Dedifferentiated amniotic fluid mesenchymal stem cell (primary cell): ENCODE measurements around the gene MED16.
"Not testable (repeated sequence)": the region's sequence is repeated elsewhere in the genome, so short reads cannot be mapped to it uniquely, and the experiment has no call there.

Experiments used
- DNase-seq: peaks from one replicate; pipeline ENCODE4 v3.0.0-alpha.2; 2016; ENCODE audit errors: extremely low spot score

Gene MED16

DNA sequence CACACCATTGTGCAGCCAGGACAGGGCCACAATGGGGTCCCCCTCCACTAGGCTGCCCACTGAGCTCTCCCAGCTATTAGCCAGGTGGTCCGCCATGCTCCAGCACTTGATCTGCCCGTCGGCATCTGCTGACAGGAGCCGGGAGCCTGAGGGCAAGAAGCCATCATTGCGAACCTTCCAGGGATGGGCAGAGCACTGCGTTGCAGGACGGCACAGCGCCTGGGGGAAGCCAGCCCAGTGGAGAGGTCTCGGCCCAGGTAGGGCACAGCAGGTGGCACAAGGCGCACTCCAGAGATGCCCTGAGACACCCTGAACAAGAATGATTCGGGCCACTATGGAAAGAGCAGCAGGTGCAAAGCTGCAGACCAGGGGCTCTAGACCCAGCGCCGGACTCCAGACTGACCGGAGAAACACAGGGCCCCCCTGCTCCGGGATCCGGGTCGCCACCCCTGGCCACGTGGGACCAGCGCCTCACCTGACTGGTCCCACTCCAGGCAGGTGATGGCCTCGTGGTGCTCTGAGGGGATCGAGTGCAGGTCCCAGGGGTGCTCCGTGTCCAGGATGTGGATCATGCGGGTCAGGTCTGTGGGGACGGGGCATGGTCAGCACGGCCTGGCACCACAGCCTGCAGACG lies 3.2 kb downstream of the MED16 start:
- DNase-seq = no peak

DNA sequence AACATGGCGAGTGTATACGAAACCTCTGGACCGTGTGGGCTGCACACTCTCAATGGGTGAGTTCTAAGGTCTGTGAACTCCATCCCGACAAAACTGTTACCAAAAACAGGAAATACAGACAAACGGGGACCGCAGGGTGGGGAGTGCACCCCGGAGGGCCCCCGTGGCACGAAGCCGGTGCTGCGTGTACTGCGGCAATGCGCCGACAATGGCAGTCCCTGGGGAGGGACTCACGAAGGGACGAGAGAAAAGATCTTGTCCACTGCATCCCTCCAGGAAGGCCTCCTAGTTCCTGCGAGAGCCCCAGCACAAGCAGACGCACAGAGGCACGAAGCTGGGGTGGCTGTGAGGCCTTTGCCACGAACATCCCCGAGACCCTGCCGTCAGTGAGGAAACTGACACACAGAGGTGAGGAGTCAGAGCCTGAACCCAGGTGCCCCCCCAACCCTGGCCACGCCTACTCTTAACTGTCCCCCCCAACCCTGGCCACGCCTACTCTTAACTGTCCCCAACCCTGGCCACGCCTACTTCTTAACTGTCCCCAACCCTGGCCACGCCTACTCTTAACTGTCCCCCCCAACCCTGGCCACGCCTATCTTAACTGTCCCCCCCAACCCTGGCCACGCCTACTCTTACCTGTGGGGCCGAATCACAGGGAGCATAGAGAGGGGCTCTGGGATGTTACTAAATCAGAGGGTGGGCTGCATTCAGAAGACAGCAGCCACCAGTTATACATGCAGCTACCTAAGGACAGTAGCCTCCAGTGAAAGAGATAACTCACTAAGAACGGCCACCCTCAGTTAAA lies 4.2 kb downstream of the MED16 start:
- DNase-seq = no peak

DNA sequence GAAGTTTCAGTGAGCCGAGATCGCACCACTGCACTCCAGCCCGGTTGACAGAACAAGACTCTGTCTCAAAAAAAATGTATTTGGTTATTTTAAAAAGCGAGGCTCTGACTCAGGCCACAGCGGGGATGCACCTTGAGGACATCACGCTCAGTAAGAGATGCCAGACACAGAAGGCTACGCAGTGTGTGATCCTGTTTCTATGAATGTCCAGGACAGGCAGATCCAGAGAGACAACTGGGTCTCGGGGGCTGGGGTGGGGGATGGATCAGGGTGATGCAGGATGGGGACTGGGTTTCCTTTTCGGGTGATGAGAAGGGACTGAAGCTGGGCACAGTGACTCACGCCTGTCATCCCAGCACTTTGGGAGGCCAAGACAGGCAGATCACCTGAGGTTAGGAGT lies 5.4 kb downstream of the MED16 start:
- no peak for DNase-seq

DNA sequence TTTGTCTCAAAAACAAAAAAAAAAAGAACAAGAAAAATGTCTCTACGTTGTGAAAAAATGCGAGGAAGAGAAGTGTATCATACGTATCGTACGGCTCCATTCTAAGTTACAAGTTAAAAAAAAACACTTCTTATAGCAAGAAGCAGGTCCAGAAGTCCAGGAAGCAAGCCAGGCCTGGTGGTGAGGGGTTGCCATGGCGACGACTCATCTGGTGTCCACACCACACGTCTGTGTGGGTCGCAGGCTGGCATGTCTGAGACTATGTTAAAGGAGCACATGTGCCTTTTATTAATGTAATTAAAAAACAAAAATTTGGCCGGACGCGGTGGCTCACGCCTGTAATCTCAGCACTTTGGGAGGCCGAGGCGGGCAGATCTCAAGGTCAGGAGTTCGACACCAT lies 5.9 kb downstream of the MED16 start:
- DNase-seq = no peak

DNA sequence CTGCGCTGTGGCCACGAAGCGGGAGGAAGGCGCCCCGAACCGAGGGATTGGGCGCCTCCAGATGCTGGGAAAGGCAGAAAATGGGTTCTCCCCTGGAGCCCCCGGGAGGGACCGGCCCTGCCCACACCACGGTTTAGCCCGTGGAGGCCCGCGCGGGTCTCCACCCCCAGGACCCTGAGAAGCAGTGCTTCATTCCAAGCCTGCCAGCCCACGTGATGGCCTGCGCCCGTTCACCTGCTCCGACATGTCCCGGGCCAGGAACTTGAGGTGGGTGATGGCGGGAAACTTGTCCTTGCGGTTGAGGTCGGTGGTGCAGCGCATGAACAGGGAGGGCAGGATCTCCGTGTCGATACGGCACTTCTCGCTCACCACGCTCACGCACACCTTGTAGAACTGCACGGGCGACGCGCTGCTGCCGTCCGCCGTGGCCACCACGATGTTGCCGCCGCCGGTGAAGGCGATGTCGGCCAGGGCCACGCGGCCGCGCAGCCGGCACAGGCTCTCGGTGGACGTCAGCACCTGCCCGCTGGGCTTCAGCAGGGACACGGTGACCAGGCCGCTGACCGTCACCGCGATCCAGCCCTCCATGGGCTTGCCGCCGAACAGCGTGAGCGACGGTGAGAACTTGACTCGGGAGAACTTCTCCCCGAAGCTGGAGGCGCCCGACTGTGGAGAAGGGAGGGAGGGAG lies 7.3 kb downstream of the MED16 start:
- no peak for DNase-seq

DNA sequence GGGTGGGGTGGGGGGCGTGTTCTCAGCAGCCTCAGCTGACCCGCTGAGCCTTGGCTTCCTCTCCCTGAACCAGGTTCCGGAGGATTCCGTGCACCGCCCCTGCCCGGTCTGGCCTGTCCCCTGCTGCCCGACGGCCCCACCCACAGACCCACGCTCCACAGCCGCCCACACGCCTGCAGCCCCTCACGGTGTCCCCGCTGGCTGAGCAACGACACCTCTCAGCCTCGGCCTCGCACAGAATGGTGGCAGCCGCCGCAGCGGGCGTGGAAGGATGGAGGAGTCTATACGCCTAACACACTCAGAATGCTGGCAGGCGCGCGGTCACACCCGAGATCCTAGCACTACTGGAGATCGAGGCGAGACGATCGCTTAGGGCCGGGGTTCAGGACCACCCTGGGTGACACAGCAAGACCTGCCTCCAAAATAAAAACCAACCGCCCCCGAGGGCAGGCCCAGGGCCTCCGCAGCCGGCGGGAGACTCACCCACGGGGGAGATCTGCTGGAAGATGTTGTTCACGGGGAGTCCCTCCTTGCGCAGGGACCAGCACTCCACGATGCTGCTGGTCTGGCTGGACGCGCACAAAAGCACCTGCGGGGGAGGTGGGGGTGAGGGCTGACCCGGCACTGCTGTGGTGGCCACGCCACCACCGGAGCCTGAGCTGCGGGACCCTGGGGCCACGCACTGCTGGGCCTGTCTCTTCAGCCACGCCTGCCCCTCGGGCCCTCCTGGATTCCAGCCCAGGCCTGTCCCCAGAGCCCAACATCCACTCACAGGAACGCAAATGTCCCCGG lies 8.4 kb downstream of the MED16 start:
- DNase-seq = no peak

DNA sequence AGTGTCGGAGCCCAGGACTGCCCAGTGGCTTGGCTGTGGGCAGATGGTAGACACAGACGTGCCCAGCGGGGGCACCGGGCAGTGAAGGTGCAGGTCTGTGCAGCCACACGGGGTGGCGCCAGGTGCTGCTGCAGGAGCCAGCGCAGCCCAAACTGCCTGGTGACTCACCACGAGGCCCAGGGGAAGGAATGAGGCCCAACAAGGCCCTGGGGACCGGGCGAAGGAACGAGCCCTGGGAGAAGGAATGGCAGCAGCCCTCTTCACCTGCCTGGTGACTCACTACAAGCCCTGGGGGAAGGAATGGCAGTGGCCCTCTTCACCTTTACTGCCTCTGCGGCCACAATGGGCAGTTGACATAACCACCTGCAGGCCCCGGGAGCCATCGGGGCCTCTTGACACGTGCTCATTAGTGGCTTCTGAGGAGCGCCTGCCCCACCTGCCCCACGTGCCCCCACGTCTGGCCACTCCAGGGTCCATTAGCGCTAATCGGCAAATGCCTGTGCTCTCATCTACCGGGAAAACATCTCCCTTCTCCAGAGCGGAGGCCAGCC lies 9.3 kb downstream of the MED16 start:
- DNase-seq = no peak

DNA sequence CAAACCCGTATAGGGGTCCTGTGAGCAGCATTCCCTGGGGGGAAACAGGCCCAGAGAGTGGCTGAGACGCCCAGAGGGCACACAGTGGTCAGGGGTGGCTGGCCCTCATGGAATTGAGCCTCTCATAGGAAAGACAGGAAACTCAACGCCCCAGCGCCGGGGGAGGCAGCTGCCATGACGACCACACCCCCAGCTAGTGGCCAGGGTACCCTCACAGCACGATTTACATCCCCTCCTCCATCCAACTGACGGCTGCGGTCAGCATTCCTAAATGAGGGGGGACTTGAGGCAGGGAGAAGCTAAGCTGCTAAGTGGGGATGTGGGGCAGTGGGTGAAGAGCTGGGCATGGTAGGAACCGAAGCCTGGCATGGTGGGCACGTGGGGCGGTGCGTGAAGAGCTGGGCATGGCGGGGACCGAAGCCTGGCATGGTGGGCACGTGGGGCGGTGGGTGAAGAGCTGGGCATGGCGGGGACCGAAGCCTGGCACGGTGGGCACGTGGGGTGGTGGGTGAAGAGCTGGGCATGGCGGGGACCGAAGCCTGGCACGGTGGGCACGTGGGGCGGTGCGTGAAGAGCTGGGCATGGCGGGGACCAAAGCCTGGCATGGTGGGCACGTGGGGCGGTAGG lies 10.0 kb downstream of the MED16 start:
- DNase-seq = no peak

DNA sequence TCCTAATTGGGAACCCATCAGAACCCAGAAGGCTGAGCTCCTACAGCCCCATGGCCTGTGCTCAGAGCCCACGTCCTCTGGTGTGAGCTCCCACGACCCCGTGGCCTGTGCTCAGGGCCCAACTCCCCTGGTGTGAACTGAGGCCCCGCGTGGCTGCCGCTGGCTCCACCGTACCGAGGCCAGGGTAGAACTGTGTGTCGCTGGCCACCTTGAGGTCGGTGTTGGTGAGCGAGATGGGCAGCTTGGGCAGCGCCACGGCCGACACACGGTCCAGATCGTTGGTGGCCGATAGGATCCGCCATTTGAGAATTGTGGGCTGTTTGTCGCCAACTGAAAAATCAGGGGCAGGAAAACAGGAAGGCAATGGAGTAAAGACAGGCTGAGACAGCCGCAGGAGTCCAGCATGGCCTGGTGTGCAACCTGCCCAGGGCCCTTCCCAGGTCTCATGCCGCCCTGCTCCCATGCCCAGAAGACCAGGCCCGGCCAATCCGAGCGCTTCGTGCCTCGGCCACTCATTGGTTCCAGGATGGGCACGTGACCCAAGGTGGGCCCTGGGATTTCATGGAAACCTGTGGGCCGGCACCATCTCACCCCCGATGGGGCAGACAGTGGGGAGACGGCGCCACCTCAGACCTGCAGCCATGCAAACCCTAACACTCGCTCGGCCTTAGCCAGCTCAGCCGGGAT lies 11.5 kb downstream of the MED16 start:
- no peak for DNase-seq

DNA sequence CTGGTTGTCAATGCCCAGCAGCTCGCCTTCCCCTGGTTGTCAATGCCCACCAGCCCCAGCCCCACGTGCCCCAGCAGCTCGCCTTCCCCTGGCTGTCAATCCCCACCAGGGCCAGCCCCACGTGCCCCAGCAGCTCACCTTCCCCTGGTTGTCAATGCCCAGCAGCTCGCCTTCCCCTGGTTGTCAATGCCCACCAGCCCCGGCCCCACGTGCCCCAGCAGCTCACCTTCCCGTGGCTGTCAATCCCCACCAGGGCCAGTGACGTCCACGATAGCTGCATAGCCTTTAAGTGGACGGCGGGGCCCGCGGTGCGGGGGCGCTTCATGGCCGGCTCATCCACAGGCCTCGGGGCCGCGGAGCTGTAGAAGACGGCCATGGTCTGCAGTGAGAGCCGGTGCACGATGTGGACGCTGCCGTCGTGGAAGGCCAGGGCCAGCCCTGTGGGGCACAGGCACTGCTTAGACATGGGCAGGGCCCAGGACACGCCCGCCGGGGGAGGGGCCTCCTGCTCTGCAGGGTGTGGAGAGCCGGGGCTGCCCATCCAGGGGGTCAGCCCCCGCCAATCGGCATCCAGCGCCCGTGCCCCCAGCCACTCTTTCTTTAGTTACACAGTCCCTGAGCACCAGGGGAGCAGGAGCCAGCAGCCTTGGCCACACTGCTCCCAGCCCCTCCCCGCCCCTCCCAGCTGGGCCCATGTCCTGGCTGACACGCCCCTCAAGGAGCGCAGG lies 13.1 kb downstream of the MED16 start:
- DNase-seq = no peak

DNA sequence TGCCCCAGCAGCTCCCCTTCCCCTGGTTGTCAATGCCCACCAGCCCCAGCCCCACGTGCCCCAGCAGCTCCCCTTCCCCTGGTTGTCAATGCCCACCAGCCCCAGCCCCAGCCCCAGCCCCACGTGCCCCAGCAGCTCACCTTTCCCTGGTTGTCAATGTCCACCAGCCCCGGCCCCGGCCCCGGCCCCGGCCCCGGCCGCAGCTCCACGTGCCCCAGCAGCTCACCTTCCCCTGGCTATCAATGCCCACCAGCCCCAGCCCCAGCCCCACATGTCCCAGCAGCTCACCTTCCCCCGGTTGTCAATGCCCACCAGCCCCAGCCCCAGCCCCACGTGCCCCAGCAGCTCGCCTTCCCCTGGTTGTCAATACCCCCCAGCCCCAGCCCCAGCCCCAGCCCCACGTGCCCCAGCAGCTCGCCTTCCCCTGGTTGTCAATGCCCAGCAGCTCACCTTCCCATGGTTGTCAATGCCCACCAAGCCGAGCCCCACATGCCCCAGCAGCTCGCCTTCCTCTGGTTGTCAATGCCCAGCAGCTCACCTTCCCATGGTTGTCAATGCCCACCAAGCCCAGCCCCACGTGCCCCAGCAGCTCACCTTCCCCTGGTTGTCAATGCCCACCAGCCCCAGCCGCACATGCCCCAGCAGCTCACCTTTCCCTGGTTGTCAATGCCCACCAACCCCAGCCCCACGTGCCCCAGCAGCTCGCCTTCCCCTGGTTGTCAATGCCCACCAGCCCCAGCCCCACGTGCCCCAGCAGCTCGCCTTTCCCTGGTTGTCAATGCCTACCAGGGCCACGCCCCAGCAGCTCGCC lies 14.0 kb downstream of the MED16 start:
- not testable (repeated sequence) for DNase-seq

DNA sequence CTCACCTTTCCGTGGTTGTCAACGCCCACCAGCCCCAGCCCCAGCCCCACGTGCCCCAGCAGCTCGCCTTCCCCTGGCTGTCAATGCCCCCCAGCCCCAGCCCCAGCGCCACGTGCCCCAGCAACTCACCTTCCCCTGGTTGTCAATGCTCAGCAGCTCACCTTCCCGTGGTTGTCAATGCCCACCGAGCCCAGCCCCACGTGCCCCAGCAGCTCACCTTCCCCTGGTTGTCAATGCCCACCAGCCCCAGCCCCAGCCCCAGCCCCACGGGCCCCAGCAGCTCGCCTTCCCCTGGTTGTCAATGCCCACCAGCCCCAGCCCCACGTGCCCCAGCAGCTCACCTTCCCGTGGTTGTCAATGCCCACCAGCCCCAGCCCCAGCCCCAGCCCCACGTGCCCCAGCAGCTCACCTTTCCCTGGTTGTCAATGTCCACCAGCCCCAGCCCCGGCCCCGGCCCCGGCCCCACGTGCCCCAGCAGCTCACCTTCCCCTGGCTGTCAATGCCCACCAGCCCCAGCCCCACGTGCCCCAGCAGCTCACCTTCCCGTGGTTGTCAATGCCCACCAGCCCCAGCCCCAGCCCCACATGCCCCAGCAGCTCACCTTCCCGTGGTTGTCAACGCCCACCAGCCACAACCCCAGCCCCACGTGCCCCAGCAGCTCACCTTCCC lies 14.9 kb downstream of the MED16 start:
- DNase-seq = not testable (repeated sequence)

DNA sequence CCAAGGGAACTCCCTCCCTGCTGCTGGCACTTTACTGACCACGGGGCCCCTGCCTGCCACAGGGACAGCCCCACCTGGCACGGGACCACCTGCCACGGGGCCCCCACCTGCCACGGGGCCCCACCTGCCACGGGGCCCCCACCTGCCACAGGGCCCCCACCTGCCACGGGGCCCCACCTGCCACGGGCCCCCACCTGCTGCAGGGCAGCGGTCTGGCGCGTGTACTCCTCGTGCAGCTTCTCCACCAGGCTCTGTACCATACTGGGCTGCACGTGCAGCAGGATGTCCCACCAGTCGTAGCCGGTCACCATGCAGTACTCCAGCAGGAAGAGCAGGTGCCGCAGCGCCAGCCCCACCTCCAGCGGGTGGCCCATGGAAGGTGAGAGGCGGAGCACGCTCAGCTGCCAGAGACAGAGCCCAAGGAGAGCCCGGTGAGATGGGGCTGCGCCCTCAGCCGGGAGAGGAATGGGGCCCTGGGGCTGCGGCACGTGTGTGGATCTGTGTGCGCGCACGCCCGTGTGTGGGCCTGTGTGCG lies 16.1 kb downstream of the MED16 start:
- DNase-seq = no peak

DNA sequence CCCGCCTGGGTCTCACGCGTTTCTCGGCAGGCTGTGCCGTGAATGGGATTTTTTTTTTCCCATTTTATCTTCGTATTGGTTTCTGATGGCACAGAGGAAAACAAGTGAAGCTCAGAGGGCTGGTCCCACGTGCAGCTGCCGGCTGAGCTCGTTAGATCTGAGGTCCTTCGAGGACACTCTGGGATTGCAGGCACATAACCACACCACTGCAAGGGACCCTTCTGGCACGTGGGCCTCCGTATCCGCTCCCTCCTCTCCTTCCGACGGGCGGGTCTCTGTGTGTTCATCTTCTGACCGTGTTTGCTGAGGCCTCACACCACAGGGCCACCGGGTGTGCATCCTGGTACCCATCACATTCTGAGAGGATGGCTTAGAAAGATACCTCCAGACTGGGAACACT lies 16.9 kb downstream of the MED16 start:
- DNase-seq = no peak

DNA sequence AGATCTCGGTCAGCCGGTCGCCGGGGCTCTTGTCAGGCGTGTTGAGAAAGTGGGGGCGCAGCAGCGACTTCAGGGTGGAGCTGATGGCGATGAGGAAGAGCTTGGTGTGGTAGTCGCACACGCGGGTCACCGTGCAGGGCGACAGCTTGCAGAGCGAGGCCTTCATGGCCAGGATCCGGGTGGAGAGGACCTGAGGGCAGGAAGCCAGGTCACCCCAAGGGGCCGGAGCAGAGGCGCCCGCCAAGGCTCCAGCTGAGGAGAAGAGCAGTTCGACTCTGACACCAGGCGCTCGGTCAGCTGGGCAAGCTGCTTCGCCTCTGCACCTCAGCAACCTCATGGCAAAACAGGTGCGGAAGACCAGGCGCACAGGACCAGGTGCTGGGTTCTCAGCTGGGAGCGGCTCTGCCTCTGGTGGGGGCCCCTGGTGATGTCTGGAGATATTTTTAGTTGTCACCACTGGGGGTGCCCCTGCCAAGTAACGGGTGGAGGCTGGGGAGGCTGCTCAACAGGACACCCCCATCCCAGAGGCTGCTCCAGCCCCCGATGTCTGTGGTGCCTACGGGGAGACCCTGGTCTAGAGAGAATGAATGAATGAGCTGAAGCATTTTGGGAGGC lies 17.6 kb downstream of the MED16 start:
- DNase-seq = no peak

DNA sequence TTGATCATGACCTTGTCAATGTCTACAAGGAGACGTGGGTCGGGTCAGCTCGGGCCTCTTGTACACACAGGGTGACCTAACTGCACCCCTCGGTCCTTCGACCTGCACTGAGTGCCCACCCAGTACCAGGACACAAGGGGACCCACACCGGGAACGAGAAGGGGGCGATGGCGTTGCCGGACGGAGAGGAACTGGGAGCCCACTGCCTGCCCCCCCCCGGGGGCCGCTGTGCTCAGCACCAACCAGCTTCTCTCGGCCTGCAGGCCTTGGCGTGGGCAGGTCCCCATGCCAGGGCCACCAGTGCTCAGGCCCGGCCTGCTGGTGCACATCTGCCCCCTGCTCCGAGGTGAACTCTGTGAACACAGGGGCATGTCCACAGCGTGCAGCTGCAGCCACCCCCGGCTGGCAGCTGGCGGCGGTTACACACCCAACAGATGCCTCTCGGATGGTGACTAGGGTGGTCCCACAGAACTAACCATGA lies 19.4 kb downstream of the MED16 start:
- no peak for DNase-seq

DNA sequence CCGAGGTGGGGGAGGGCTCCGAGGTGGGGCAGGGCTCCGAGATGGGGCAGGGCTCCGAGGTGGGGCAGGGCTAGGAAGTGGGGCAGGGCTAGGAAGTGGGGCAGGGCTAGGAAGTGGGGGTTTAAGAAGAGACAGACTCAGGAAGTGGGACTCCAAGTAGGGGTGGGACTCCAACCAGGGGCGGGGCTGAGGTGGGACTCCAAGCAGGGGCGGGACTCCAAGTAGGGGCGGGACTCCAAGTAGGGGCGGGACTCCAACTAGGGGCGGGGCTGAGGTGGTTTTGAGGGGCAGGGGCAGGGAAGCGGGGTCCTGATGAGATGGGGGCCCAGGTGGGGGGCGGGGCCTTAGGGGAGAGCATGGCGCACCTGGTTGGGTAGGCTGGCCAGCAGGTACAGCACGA lies 19.9 kb downstream of the MED16 start:
- no peak for DNase-seq
